ENCODE results near the gene PTP4A2. TPM values are rescaled to one million over a fixed set of nuclear protein-coding genes. Genes with fewer than 3 reads are reported as not detected.

PTP4A2 gene
- total RNA-seq, 2 experiments from 2014 or later, result 275 to 285 TPM

- Mint-ChIP-seq H3K9me3 (no peaks in the 10 kb centered on the region), H3K27me3 (no peaks in the 10 kb centered on the region), H3K27ac (peak overlapping the region; percentile 33), H3K4me3 (no peak overlapping the region), H3K4me1 (ENCODE audit: low read depth) (peaks cover 55% of the 10 kb centered on the region), H3K36me3 (peaks cover 42% of the 10 kb centered on the region)
- CTCF ChIA-PET, result interaction anchor here (0.6 kb wide), 1 partner anchor 33 kb away, joined by 3 read pairs; no protein-coding TSS in a partner anchor
- intact Hi-C loops (cut with micrococcal nuclease), result no loop called here
- POLR2A ChIA-PET, result no interaction called here
- DNase-seq, result no peak
Observed at GRCh38 chr1:31919591-31919990, 18.6 kb downstream of the PTP4A2 start.

- Mint-ChIP-seq H3K27ac (no peak overlapping the region), H3K4me1 (ENCODE audit: low read depth) (peaks cover 63% of the 10 kb centered on the region), H3K4me3 (no peak overlapping the region), H3K9me3 (no peaks in the 10 kb centered on the region), H3K36me3 (peaks cover 56% of the 10 kb centered on the region), H3K27me3 (no peaks in the 10 kb centered on the region)
- CTCF ChIA-PET, result interaction anchor here (1.3 to 6.3 kb wide), 4 partner anchors 20 to 49 kb away, joined by 3 to 37 read pairs (median 16); partner anchors contain the start of gene PTP4A2
- POLR2A ChIA-PET, result interaction anchor here (0.9 to 1.1 kb wide), 3 partner anchors 9 to 45 kb away, joined by 3 read pairs; no protein-coding TSS in a partner anchor
- intact Hi-C loops (cut with micrococcal nuclease), result no loop called here
- DNase-seq, result no peak
Observed at GRCh38 chr1:31915438-31915837, 22.7 kb downstream of the PTP4A2 start.

- Mint-ChIP-seq H3K4me3 (no peak overlapping the region), H3K9me3 (no peaks in the 10 kb centered on the region), H3K27me3 (no peaks in the 10 kb centered on the region), H3K36me3 (peaks cover 61% of the 10 kb centered on the region), H3K4me1 (ENCODE audit: low read depth) (peaks cover 61% of the 10 kb centered on the region), H3K27ac (peak overlapping the region; percentile 42)
- no peak for DNase-seq
- POLR2A ChIA-PET, result interaction anchor here (0.5 to 2.5 kb wide), 5 partner anchors 11 to 44 kb away, joined by 3 to 9 read pairs (median 4); no protein-coding TSS in a partner anchor
- CTCF ChIA-PET, result interaction anchor here (0.8 to 6.3 kb wide), 7 partner anchors 10 to 98 kb away, joined by 3 to 37 read pairs (median 4); partner anchors contain the start of genes PTP4A2 and SPOCD1
- intact Hi-C loops (cut with micrococcal nuclease), result loop anchor here (1.0 kb wide), 2 partner anchors 14 to 42 kb away; no protein-coding TSS in a partner anchor
Observed at GRCh38 chr1:31913968-31914367, 24.2 kb downstream of the PTP4A2 start.

GRCh38 chr1:31912839-31913239 is 25.3 kb downstream of the PTP4A2 start:
- peaks cover 57% of the 10 kb centered on the region for H3K4me1 Mint-ChIP-seq (ENCODE audit: low read depth)
- H3K36me3 Mint-ChIP-seq, result peaks cover 62% of the 10 kb centered on the region
- POLR2A ChIA-PET, result interaction anchor here (0.8 to 2.5 kb wide), 10 partner anchors 9 to 45 kb away, joined by 3 to 10 read pairs (median 5); partner anchors contain the start of gene PTP4A2
- intact Hi-C loops (cut with micrococcal nuclease), result loop anchor here (1.0 kb wide), 2 partner anchors 15 to 43 kb away; no protein-coding TSS in a partner anchor
- DNase-seq, result no peak
- peak overlapping the region; percentile 42 for H3K27ac Mint-ChIP-seq
- no peaks in the 10 kb centered on the region for H3K27me3 Mint-ChIP-seq
- no peak overlapping the region for H3K4me3 Mint-ChIP-seq
- CTCF ChIA-PET, result interaction anchor here (0.6 to 6.3 kb wide), 9 partner anchors 11 to 504 kb away, joined by 3 to 37 read pairs (median 4); partner anchors contain the start of genes PTP4A2 and SPOCD1
- no peaks in the 10 kb centered on the region for H3K9me3 Mint-ChIP-seq

GRCh38 chr1:31911994-31912780 is 26.0 kb downstream of the PTP4A2 start:
- Mint-ChIP-seq H3K27me3 (no peaks in the 10 kb centered on the region), H3K36me3 (peaks cover 63% of the 10 kb centered on the region), H3K4me3 (no peak overlapping the region), H3K4me1 (ENCODE audit: low read depth) (peaks cover 57% of the 10 kb centered on the region), H3K9me3 (no peaks in the 10 kb centered on the region), H3K27ac (peak overlapping the region; percentile 69)
- CTCF ChIA-PET, result interaction anchor here (0.6 to 6.3 kb wide), 11 partner anchors 12 to 504 kb away, joined by 3 to 37 read pairs (median 4); partner anchors contain the start of gene PTP4A2
- POLR2A ChIA-PET, result interaction anchor here (0.6 to 2.5 kb wide), 10 partner anchors 8 to 869 kb away, joined by 3 to 10 read pairs (median 5); partner anchors contain the start of gene PTP4A2
- no peak for DNase-seq
- intact Hi-C loops (cut with micrococcal nuclease), result loop anchor here (1.0 kb wide), 2 partner anchors 21 to 23 kb away; no protein-coding TSS in a partner anchor

GRCh38 chr1:31910933-31911332 is 27.2 kb downstream of the PTP4A2 start:
- peaks cover 51% of the 10 kb centered on the region for H3K4me1 Mint-ChIP-seq (ENCODE audit: low read depth)
- no peaks in the 10 kb centered on the region for H3K9me3 Mint-ChIP-seq
- peak; percentile 49 for DNase-seq
- ChIA-PET POLR2A (interaction anchor here (0.6 to 1.9 kb wide), 5 partner anchors 13 to 29 kb away, joined by 3 to 5 read pairs (median 4); partner anchors contain the start of gene PTP4A2), CTCF (interaction anchor here (0.9 to 6.3 kb wide), 12 partner anchors 19 to 122 kb away, joined by 3 to 37 read pairs (median 4); partner anchors contain the start of genes PTP4A2 and SPOCD1)
- H3K36me3 Mint-ChIP-seq, result peaks cover 71% of the 10 kb centered on the region
- peak overlapping the region; percentile 69 for H3K27ac Mint-ChIP-seq
- intact Hi-C loops (cut with micrococcal nuclease), result loop anchor here (1.0 kb wide), 2 partner anchors 20 to 24 kb away; no protein-coding TSS in a partner anchor
- no peaks in the 10 kb centered on the region for H3K27me3 Mint-ChIP-seq
- H3K4me3 Mint-ChIP-seq, result no peak overlapping the region

- Mint-ChIP-seq H3K9me3 (no peaks in the 10 kb centered on the region), H3K36me3 (peaks cover 70% of the 10 kb centered on the region), H3K27ac (peak overlapping the region; percentile 43), H3K4me1 (ENCODE audit: low read depth) (peaks cover 49% of the 10 kb centered on the region), H3K27me3 (no peaks in the 10 kb centered on the region), H3K4me3 (no peak overlapping the region)
- no peak for DNase-seq
- intact Hi-C loops (cut with micrococcal nuclease), result no loop called here
- POLR2A ChIA-PET, result interaction anchor here (1.2 to 1.5 kb wide), 3 partner anchors 10 to 30 kb away, joined by 3 to 5 read pairs (median 3); no protein-coding TSS in a partner anchor
- CTCF ChIA-PET, result interaction anchor here (0.9 to 6.3 kb wide), 4 partner anchors 12 to 94 kb away, joined by 3 to 37 read pairs (median 6); partner anchors contain the start of genes PTP4A2 and SPOCD1
Observed at GRCh38 chr1:31909691-31910090, 28.5 kb downstream of the PTP4A2 start.

- Mint-ChIP-seq H3K9me3 (peaks cover 4% of the 10 kb centered on the region), H3K4me1 (ENCODE audit: low read depth) (peaks cover 29% of the 10 kb centered on the region), H3K36me3 (peaks cover 46% of the 10 kb centered on the region), H3K27ac (peak overlapping the region; percentile 47), H3K4me3 (no peak overlapping the region), H3K27me3 (no peaks in the 10 kb centered on the region)
- ChIA-PET CTCF (interaction anchor here (0.9 to 1.6 kb wide), 3 partner anchors 9 to 57 kb away, joined by 3 to 8 read pairs (median 3); no protein-coding TSS in a partner anchor), POLR2A (interaction anchor here (0.7 to 0.8 kb wide), 2 partner anchors 8 to 14 kb away, joined by 3 read pairs; no protein-coding TSS in a partner anchor)
- no peak for DNase-seq
- intact Hi-C loops (cut with micrococcal nuclease), result no loop called here
Observed at GRCh38 chr1:31906557-31906956, 31.6 kb downstream of the PTP4A2 start.

- Mint-ChIP-seq H3K4me1 (ENCODE audit: low read depth) (peaks cover 21% of the 10 kb centered on the region), H3K9me3 (peaks cover 4% of the 10 kb centered on the region), H3K4me3 (no peak overlapping the region), H3K36me3 (peaks cover 41% of the 10 kb centered on the region), H3K27ac (peak overlapping the region; percentile 18), H3K27me3 (no peaks in the 10 kb centered on the region)
- CTCF ChIA-PET, result interaction anchor here (0.9 to 1.6 kb wide), 3 partner anchors 8 to 58 kb away, joined by 3 to 8 read pairs (median 3); no protein-coding TSS in a partner anchor
- POLR2A ChIA-PET, result interaction anchor here (0.8 kb wide), 1 partner anchor 9 kb away, joined by 3 read pairs; no protein-coding TSS in a partner anchor
- intact Hi-C loops (cut with micrococcal nuclease), result no loop called here
- DNase-seq, result no peak
Observed at GRCh38 chr1:31905681-31906080, 32.5 kb downstream of the PTP4A2 start.

- Mint-ChIP-seq H3K27ac (peak overlapping the region; percentile 8), H3K36me3 (peaks cover 38% of the 10 kb centered on the region), H3K27me3 (no peaks in the 10 kb centered on the region), H3K4me3 (no peak overlapping the region), H3K4me1 (ENCODE audit: low read depth) (peaks cover 18% of the 10 kb centered on the region), H3K9me3 (peaks cover 4% of the 10 kb centered on the region)
- ChIA-PET POLR2A (no interaction called here), CTCF (interaction anchor here (1.6 kb wide), 1 partner anchor 59 kb away, joined by 8 read pairs; no protein-coding TSS in a partner anchor)
- intact Hi-C loops (cut with micrococcal nuclease), result no loop called here
- no peak for DNase-seq
Observed at GRCh38 chr1:31905093-31905509, 33.1 kb downstream of the PTP4A2 start.

GRCh38 chr1:31904339-31905092 is 33.7 kb downstream of the PTP4A2 start:
- Mint-ChIP-seq H3K27me3 (no peaks in the 10 kb centered on the region), H3K36me3 (peaks cover 32% of the 10 kb centered on the region), H3K4me1 (ENCODE audit: low read depth) (peaks cover 13% of the 10 kb centered on the region), H3K9me3 (peaks cover 4% of the 10 kb centered on the region), H3K4me3 (no peak overlapping the region), H3K27ac (peak overlapping the region; percentile 8)
- CTCF ChIA-PET, result interaction anchor here (1.6 to 1.7 kb wide), 2 partner anchors 59 to 60 kb away, joined by 8 read pairs; no protein-coding TSS in a partner anchor
- peak; percentile 28 for DNase-seq
- intact Hi-C loops (cut with micrococcal nuclease), result no loop called here
- POLR2A ChIA-PET, result interaction anchor here (0.6 to 1.6 kb wide), 2 partner anchors 8 to 190 kb away, joined by 3 to 6 read pairs; no protein-coding TSS in a partner anchor

Measured in activated CD4-positive, alpha-beta memory T cell treated with anti-CD3 and anti-CD28 coated beads for 36 hours (primary cell).